RCC 7860 (cell line): Measurements from ENCODE around the gene SORCS2.

Experiments used
- DNase-seq: peaks from one replicate; pipeline ENCODE4 v3.0.0-alpha.2; 2015; ENCODE audit warnings: low spot score
- FAIRE-seq: peaks from 2 replicates; lab custom pipeline; 2012; peaks lifted over from hg19 to GRCh38; lab: Jason Lieb, UNC

The SORCS2 gene

DNA sequence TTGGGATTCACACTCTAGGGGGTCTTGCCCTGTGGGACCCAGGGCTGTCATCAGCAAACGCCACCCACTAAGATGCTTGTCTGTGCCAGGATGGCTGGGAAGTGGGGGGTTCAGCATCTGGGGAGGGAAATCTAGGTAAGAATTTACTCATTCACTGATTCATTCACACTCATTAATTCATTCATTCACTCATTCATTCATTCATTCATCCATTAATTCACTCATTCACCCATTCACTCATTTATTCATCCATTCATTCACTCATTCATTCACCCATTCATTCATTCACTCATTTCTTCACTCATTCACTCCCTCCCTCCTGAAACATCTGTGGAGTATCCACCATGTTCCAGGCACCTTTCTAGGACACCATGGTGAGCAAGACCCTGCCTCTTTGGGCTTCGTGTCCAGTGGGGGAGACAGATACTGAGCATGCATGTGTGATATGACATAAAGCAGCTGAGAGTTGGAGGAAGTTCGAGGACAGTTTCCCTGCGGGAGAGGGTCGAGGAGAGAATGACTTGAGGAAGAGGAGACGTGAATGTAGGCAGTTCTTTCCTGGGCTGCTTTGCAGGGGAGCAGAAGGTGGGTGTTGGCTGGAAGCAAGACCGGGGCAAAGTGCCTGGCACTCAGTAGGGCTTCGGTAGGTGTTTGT, 90.6 kb downstream of the SORCS2 start:
- no peak for FAIRE-seq

DNA sequence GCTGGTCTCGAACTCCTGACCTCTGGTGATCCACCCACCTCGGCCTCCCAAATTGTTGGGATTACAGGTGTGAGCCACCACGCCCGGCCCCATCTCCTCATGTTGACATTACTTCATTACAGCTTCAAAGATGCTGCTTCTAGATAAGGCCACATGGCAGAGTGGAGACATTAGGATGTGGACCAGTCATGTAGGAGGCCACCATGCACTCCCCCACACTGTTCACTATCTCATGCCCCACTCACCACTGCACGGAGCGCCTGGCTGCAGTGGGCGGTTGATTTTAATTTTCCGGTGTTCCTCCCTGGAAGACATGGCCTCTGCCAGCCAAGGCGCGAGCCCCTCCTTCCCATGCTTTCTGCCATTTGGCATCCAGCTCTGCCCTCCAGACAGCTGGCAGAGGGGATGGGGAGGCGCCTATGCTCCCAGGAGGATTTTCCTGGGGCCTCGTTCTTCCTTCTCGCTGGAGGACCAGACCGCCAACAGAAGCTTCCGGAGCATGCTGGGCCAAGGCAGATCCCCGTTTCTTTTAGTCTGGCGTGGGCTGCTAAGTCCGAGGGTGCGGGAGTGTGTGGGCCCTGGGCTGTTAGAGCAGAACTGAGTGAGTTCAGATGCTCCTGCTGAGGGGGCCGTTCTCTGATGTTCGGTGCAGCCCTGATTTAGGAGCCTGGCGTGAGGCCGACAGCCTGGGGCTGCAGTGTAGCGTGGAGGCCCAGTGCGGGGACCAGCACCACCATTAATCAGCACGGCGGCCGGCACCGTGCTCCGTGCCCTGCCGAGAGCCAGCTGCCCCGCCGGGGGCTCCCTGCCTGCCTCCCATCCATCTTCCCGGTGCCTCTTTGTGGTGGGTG, 93.1 kb downstream of the SORCS2 start:
- no peak for FAIRE-seq
- DNase-seq = no peak

More for the DNA sequence above, 90.6 kb downstream of the SORCS2 start:
- no peak for DNase-seq

DNA sequence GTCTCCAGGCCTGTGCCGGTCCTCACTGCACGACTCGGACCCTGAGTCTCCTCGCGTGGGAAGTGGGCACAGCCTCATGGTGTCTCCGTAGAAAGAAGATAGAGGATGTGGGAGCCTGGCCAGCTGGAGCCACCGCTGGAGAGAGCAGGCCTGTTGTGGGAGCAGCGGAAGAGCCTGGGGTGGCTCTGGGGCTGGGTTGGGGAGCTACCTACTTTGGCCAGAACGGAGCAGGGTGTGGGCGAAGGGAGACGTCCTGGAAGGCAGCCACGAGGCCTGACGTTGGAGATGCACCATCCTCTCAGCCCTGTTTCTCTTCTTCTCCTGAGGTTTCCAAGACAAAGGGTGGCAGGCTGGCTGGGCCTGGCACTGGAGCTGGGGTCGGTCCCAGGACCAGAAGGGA, 93.8 kb downstream of the SORCS2 start:
- FAIRE-seq (no peak), DNase-seq (no peak)

DNA sequence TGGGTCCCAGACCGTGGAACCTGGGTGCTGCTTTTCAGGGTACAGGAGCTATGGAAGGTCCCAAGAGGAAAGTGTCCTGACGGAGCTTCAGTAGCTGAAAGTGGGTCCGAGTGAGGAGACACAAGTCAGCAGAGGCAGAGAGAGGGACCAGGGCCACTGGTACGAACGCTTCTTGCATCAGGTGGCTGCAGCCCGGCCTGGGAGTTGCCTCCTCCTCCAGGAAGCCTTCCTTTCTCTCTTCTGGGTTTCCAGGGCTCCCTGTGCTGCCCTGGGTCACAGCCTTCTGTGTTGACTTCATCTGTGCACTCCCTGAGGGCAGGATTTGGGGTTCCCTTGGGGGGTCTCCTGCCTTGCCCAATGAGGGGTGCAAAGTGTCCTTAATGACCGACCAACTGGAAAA, 94.5 kb downstream of the SORCS2 start:
- DNase-seq = no peak
- no peak for FAIRE-seq

DNA sequence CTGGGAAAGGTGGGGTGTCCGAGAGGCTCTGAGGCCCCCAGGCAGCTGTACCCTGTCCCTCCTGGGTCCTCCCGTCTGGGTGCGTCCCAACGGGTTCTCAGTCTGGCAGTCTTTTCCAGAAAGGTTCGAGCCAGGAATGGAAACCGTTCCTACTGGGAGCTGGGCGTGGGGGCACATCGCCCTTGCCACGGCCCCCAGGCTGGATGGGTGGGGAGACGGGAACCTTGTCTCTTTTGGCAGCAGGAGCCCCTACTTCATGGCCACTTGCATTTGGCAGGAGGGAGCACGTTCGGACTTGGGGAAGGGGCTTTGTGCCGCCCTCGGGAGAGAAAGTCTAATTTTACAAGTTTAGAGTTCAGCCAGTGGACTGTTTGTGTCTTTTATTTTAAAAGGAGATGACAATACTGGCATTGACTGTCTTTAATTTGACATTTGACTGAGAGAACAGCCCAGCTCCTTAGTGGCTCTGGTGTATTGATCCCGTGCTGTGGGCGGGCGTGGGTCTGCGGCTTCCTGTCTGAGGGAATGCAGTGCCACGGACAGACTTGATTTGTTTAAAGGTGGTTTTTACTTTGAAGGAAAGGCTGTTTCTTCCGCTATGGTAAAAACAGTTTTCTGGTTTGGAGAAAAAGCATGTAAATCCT, 95.1 kb downstream of the SORCS2 start:
- no peak for FAIRE-seq
- no peak for DNase-seq

GRCh38 chr4:7287918-7288280, 95.6 kb downstream of the SORCS2 start:
- FAIRE-seq = no peak
- DNase-seq = no peak

DNA sequence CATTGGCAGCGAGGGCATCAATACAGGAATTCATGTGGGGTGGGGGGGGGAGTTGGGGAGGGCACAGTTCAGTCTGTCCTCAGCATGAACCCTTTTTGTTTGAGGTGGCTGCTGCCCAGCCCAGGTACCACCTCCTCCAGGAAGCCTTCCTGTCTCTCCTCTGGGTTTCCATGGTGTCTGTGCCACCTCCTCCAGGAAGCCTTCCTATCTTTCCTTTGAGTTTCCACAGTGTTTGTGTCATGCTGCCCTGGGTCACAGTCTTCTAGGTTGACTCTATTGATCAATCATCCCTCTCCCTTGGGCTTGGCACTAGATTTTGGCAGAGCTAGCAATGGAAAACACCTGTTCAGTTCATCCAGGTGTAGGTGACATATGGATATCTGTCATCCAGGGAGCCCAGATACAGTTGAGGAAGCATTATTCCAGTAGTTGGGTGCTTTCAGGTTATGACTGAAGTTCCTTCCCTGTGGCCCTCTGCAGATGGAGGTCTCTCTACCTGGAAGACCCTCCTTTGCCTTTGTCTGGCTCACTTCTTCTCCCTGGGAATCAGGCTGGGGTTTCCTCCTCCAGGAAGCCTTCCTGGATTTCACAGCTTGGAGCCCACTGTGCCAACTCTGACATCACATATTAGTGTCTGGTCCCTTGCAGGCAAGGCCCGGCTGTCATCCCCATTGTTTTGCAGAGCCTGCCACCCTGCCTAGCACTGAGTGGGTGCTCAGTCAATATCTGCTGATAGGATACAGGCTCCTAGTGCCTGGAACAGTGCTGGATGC, 96.6 kb downstream of the SORCS2 start:
- FAIRE-seq (no peak), DNase-seq (no peak)

- FAIRE-seq (no peak), DNase-seq (no peak)
Observed at GRCh38 chr4:7289589-7289988, 97.3 kb downstream of the SORCS2 start.

DNA sequence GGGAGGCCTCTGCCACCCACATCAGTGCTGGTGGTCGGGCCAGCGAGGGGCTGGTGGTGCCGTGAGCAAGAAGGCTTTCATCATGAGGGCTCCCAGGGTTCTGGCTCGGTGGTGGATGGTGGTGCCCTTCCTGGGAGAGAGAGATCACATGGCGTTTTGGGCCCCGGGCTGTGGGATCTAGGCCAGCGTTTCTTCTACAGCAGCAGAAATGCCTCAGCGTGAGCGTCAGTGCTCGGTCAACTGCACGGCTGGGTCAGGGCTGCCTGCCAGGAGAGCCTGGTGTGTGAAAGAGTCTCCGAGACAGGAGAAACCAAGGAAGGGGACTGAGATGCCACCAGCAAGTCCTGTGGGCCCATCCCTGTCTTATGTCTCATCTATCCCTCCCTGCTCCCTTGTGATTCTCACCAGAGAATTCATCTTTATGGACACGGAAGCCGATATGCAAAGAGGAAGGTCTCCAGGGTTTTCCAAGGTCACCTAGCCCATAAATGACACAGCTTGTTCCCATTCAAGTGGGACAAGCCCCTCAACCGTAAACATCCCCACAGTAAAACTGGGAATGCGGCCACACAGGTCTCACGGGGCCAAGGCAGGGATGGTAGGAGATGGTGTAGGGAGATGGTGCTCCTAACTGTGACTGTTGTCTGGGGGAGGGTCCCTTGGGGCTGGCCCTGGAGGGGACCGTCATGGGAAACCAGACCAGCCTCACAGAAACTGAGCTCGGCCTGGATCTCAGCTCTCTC, 99.2 kb downstream of the SORCS2 start:
- FAIRE-seq (no peak), DNase-seq (peak; percentile 9)

- FAIRE-seq = no peak
- no peak for DNase-seq
Observed at GRCh38 chr4:7293703-7294102, 101.4 kb downstream of the SORCS2 start.

- FAIRE-seq (no peak), DNase-seq (no peak)
Observed at GRCh38 chr4:7294176-7294756, 101.9 kb downstream of the SORCS2 start.

GRCh38 chr4:7295197-7295910, 103.0 kb downstream of the SORCS2 start:
- DNase-seq = no peak
- no peak for FAIRE-seq

- peak; percentile 22 for DNase-seq
Observed at GRCh38 chr4:7295911-7296660, 103.7 kb downstream of the SORCS2 start.

DNA sequence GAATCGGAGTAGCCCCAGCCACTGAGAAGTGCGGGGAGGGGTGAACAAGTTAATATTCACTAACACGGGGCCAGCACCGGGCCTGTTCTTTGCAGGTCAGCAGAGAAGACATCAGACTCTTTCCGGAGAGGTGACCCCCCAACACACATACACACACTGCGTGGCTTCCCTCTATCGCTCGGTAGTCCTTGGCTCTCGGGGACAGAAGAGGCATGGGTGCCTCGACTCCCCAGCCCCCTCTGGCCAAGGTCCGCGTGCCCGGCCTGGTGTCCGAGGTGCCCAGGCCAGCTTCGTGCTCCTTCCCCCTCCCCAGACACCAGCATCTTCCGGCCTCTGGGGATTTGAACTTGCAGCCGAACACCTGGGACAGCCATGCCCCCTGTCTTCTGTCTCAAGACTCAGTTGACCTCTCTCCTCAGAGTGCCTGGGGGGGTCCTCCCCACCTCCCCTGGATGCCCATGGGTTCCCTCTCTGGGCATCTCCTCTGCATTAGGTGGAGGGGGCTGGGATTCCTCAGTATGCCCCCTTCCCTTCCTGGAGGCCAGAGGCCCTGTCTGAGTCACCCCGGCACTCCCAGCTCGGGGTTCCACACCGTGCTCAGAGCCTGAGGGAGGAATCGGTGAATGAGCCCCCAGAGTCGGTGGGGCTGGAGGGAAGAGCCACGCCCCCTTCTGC, 104.5 kb downstream of the SORCS2 start:
- FAIRE-seq (no peak), DNase-seq (no peak)

More at GRCh38 chr4:7295911-7296660, 103.7 kb downstream of the SORCS2 start:
- FAIRE-seq = no peak

DNA sequence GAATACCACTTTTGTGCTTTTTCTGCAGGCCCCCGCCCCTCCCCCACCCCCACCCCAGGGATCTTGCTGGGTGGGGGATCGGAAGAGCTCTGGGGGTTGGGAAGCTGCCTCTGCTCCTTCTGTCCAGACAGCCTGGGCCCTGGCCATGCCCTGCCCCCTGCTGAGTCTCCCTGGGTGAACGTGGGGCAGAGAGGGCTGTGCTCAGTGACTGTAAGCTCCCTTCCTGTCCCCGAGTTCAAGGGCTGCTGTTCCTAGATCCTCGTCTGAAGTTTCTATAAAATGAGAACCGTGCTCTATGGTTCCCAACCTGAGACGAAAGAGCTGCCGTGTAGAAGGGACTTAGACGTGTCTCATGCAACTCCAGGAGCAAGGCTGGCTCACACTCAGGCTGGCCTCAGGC, 105.0 kb downstream of the SORCS2 start:
- DNase-seq (peak; percentile 19), FAIRE-seq (no peak)

- no peak for FAIRE-seq
- DNase-seq = no peak
Observed at GRCh38 chr4:7297881-7298280, 105.5 kb downstream of the SORCS2 start.

DNA sequence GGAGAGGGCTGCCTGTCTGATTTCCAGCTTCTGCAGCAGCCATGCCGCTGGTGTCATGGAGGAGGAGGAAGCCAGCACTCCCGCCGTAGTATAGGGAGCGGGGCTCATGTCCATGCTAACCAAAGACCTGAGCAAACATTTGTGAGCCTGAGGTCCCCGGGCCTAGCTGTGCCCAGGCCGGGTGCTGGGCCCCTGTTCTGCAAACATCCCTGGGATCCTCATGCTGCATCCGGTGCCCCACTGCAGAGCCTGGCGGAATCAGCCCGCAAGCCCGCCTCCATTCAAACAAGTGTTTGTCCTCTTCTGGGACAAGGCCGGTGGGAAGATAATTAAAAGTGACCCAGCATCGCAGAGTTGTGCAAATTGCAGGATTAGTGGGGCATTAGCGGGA, 106.3 kb downstream of the SORCS2 start:
- DNase-seq (no peak), FAIRE-seq (no peak)
